ENCODE data around the gene POTEH.
"Not testable (repeated sequence)": the region's sequence is repeated elsewhere in the genome, so short reads cannot be mapped to it uniquely, and the experiment has no call there.

GRCh38 chr22:15738909-15739391 lies 49.1 kb downstream of the POTEH start:
- TF ChIP-seq CTCF (IDR thresholded peaks at IDR 0.05; ENCODE audit: low read depth, low read length, poor library complexity, severe bottlenecking); EZH2phosphoT487 (IDR thresholded peaks at IDR 0.05; ENCODE audit: borderline replicate concordance, low read length): not testable (repeated sequence)

All from DOHH2 (cell line).